Measurements from ENCODE around the gene PLEKHA6. TPM values are rescaled to one million over a fixed set of nuclear protein-coding genes. Genes with fewer than 3 reads are reported as not detected.

The PLEKHA6 gene
- total and polyA plus RNA-seq, 2 donors (not counting 1 experiment from before 2014, with no cell fraction given) = 0.31 to 0.47 TPM

GRCh38 chr1:204377800-204378668, 18.3 kb upstream of the PLEKHA6 start:
- ChIA-PET POLR2A (no interaction called here), CTCF (interaction anchor here (0.8 to 2.0 kb wide), 8 partner anchors 12 to 429 kb away, joined by 3 to 19 read pairs (median 4); no protein-coding TSS in a partner anchor)
- H2AFZ ChIP-seq (ENCODE audit: insufficient read depth, low read depth, low read length, poor library complexity, severe bottlenecking) = peak overlapping the region; percentile 81
- 2% methylated on average over 49 of the region's 55 CpGs for WGBS (ENCODE audit: insufficient coverage)
- H3K36me3 ChIP-seq (replicated peaks in 1 of 2; ENCODE audit: control extremely low read depth in 1 of 2, control insufficient read depth in 1 of 2, extremely low read depth in 1 of 2, insufficient read depth in 2 of 2, low read length in 1 of 2) = no peaks in the 10 kb centered on the region
- DNase-seq (peak; percentile 56), ATAC-seq (ENCODE audit: low read depth) (peak; percentile 77)
- TF ChIP-seq CTCF (IDR thresholded peaks at IDR 0.05) (no peak), EZH2 (IDR thresholded peaks at IDR 0.05; ENCODE audit: borderline replicate concordance, insufficient read depth, low read depth, low read length, poor library complexity, severe bottlenecking) (no peak)
- peak overlapping the region; percentile 71 for H3K9ac ChIP-seq (ENCODE audit: low read length)
- no peaks in the 10 kb centered on the region for H3K79me2 ChIP-seq (ENCODE audit: control insufficient read depth, insufficient read depth, low read length)
- peaks cover 13 to 22% of the 10 kb centered on the region in 2 donors for H3K4me1 ChIP-seq (ENCODE audit: control insufficient read depth in 2 of 2, insufficient read depth in 2 of 2, low read length in 2 of 2)
- H3K27me3 Mint-ChIP-seq = peaks cover 29% of the 10 kb centered on the region
- H3K27me3 ChIP-seq (replicated peaks in 1 of 4; ENCODE audit: control extremely low read depth in 1 of 4, control insufficient read depth in 3 of 4, insufficient read depth in 4 of 4, low read length in 3 of 4) = peaks cover 0 to 47% (median 17%) of the 10 kb centered on the region in 4 experiments
- H4K20me1 ChIP-seq (ENCODE audit: control insufficient read depth, insufficient read depth, low read length, poor library complexity, severe bottlenecking) = no peaks in the 10 kb centered on the region
- H3K9me3 ChIP-seq (ENCODE audit: control extremely low read depth in 1 of 3, control insufficient read depth in 2 of 3, insufficient read depth in 1 of 3, low read length in 2 of 3) = no peaks in the 10 kb centered on the region
- peaks cover 17% of the 10 kb centered on the region for H3K4me1 Mint-ChIP-seq
- H3K4me3 ChIP-seq (ENCODE audit: control extremely low read depth in 1 of 5, extremely low read depth in 1 of 5, insufficient read depth in 1 of 5, low read depth in 2 of 5, low read length in 4 of 5) = peak overlapping the region in 4 of 5 experiments; percentile 36 to 63 (median 58)
- peak overlapping the region; percentile 29 for H3K27ac Mint-ChIP-seq
- no peak overlapping the region for H3K27ac ChIP-seq (ENCODE audit: low read length in 2 of 2)
- peak overlapping the region; percentile 96 for H3K4me2 ChIP-seq (replicated peaks; ENCODE audit: low read depth, low read length, poor library complexity, severe bottlenecking)
- H3K9me3 Mint-ChIP-seq (ENCODE audit: insufficient read depth) = no peaks in the 10 kb centered on the region
- peak overlapping the region; percentile 87 for H3K4me3 Mint-ChIP-seq
- intact Hi-C loops (cut with micrococcal nuclease) = no loop called here
